Activated CD4-positive, alpha-beta T cell treated with anti-CD3 and anti-CD28 coated beads, Interleukin-10, Interleukin-2, amounts not matched to agents 100 ng/mL and 50 ng/mL, durations not matched to agents 16 hours and 8 hours (primary cell): ENCODE data around the gene COL25A1.
"Not testable (repeated sequence)": the region's sequence is repeated elsewhere in the genome, so short reads cannot be mapped to it uniquely, and the experiment has no call there.

Experiments
- DNase-seq: peaks from one replicate; pipeline ENCODE4 v3.0.0-alpha.2; 2020

Gene COL25A1

GRCh38 chr4:108900018-108900580 lies 402.4 kb downstream of the COL25A1 start:
- no peak for DNase-seq

- DNase-seq: no peak
Measured at GRCh38 chr4:108893468-108893867, 409.0 kb downstream of the COL25A1 start.

GRCh38 chr4:108891896-108892590 lies 410.4 kb downstream of the COL25A1 start:
- no peak for DNase-seq

GRCh38 chr4:108890484-108890881 lies 412.0 kb downstream of the COL25A1 start:
- no peak for DNase-seq

- DNase-seq: no peak
Measured at GRCh38 chr4:108889696-108890483, 412.6 kb downstream of the COL25A1 start.

GRCh38 chr4:108888769-108889168 lies 413.7 kb downstream of the COL25A1 start:
- no peak for DNase-seq

- no peak for DNase-seq
Measured at GRCh38 chr4:108887034-108887433, 415.4 kb downstream of the COL25A1 start.

- peak; percentile 32 for DNase-seq
Measured at GRCh38 chr4:108885211-108885610, 417.2 kb downstream of the COL25A1 start.

GRCh38 chr4:108884596-108884995 lies 417.9 kb downstream of the COL25A1 start:
- DNase-seq: no peak

- DNase-seq: no peak
Measured at GRCh38 chr4:108881986-108882385, 420.5 kb downstream of the COL25A1 start.

GRCh38 chr4:108881190-108881589 lies 421.3 kb downstream of the COL25A1 start:
- peak; percentile 7 for DNase-seq

GRCh38 chr4:108878806-108879205 lies 423.7 kb downstream of the COL25A1 start:
- no peak for DNase-seq

GRCh38 chr4:108877821-108878220 lies 424.6 kb downstream of the COL25A1 start:
- DNase-seq: no peak

- no peak for DNase-seq
Measured at GRCh38 chr4:108874806-108875205, 427.7 kb downstream of the COL25A1 start.

- not testable (repeated sequence) for DNase-seq
Measured at GRCh38 chr4:108869970-108870369, 432.5 kb downstream of the COL25A1 start.

GRCh38 chr4:108868606-108869227 lies 433.7 kb downstream of the COL25A1 start:
- no peak for DNase-seq

- no peak for DNase-seq
Measured at GRCh38 chr4:108867476-108867875, 435.0 kb downstream of the COL25A1 start.

- no peak for DNase-seq
Measured at GRCh38 chr4:108861334-108861733, 441.1 kb downstream of the COL25A1 start.

- no peak for DNase-seq
Measured at GRCh38 chr4:108854786-108855185, 447.7 kb downstream of the COL25A1 start.

- DNase-seq: peak; percentile 16
Measured at GRCh38 chr4:108852691-108853090, 449.8 kb downstream of the COL25A1 start.

- DNase-seq: no peak
Measured at GRCh38 chr4:108851366-108851765, 451.1 kb downstream of the COL25A1 start.

- peak; percentile 43 for DNase-seq
Measured at GRCh38 chr4:108850219-108850649, 452.2 kb downstream of the COL25A1 start.

GRCh38 chr4:108849611-108850168 lies 452.8 kb downstream of the COL25A1 start:
- DNase-seq: peak; percentile 38
